ENCODE results near the gene ERP27. TPM values are rescaled to one million over a fixed set of nuclear protein-coding genes. Genes with fewer than 3 reads are reported as not detected.

ERP27 gene
- total RNA-seq, 4 donors from 2014 or later, result 0.42 TPM; not detected in 3

DNA sequence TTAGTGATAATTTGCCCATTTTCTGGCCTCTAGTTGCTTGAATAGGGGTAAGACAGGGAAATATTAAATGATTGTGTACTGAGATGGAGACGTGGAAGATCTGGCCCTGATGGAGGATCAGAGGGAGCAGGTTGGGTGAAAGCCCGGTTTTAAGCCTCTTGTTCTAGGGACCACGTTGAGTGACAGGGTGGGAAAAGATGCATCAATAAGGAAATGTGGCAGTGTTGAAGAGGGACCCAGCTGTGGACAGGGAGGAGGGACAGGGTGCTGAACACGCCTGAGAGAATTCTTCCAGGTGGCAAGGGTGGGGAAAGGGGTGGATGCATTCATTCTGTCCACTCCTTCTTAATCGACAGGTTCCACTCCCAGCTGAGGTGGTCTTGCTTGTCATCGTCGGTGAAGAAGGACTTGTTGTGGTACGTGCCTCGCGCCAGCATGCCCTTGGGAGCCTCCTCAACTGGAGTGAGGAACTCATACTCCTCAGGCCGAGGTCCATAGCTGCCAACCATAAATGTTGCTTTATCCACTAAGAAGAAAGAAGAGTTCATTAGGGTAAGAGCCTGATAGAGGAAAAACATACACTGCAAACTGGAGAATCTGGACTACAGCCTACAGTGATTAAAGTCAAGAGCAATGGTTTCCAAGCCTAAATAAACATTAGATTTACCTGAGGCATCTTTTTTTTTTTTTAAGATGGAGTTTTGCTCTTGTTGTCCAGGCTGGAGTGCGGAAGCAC is 4.0 kb upstream of the ERP27 start:
- no peaks in the 10 kb centered on the region for H3K9me3 ChIP-seq
- no peaks in the 10 kb centered on the region for H3K4me1 ChIP-seq
- in situ Hi-C loops (cut with MboI; ENCODE audit: low sequenced_read_pairs in 4 of 4), result no loop called here
- no peak for DNase-seq
- intact Hi-C loops (cut with DNase I; ENCODE audit: low total_unique reads), result no loop called here
- no peak overlapping the region for H3K4me3 ChIP-seq
- H3K36me3 ChIP-seq, result no peaks in the 10 kb centered on the region
- no peak for ATAC-seq
- no peak for TF ChIP-seq POLR2A (IDR thresholded peaks at IDR 0.05)
- no peak for TF ChIP-seq CTCF (IDR thresholded peaks at IDR 0.05 in 4 of 5, conservative IDR thresholded peaks at IDR 0.05 in 1 of 5)
- no peak overlapping the region for H3K27ac ChIP-seq
- H3K27me3 ChIP-seq, result no peaks in the 10 kb centered on the region

- in situ Hi-C loops (cut with MboI; ENCODE audit: low sequenced_read_pairs in 4 of 4) (no loop called here), intact Hi-C loops (cut with DNase I; ENCODE audit: low total_unique reads) (no loop called here)
- no peaks in the 10 kb centered on the region for H3K4me1 ChIP-seq
- no peaks in the 10 kb centered on the region for H3K27me3 ChIP-seq
- DNase-seq (no peak), ATAC-seq (no peak)
- H3K27ac ChIP-seq, result no peak overlapping the region
- no peak for TF ChIP-seq POLR2A (IDR thresholded peaks at IDR 0.05)
- no peak for TF ChIP-seq CTCF (IDR thresholded peaks at IDR 0.05 in 4 of 5, conservative IDR thresholded peaks at IDR 0.05 in 1 of 5)
- H3K4me3 ChIP-seq, result no peak overlapping the region
- H3K36me3 ChIP-seq, result no peaks in the 10 kb centered on the region
- H3K9me3 ChIP-seq, result no peaks in the 10 kb centered on the region
These were observed 3.0 kb upstream of the ERP27 start for GRCh38 chr12:14941369-14941768.

DNA sequence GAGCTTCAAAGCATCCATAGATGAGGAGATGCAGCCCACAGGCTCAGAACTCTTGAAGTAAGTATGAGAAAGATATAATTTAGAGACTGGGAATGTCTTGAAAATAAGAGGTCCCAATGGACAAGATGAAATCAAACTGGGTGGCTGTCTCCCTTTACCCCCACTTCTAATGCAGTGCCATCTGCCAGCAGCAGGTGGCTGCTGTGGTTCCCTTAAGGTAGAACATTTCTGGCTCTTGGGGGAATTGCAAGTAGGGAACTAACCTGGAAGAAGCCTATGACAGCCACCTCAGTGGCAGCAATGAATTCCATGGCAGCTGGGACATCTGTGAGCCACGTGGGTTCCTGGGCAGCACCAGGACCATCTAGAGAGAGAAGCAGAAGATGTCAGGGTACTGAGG is 648 bp downstream of the ERP27 start:
- Histone ChIP-seq H3K4me3 (no peak overlapping the region), H3K27ac (no peak overlapping the region), H3K27me3 (no peaks in the 10 kb centered on the region), H3K36me3 (no peaks in the 10 kb centered on the region), H3K4me1 (peaks cover 0 to 4% of the 10 kb centered on the region in 2 donors), H3K9me3 (no peaks in the 10 kb centered on the region)
- intact Hi-C loops (cut with DNase I; ENCODE audit: low total_unique reads), result no loop called here
- in situ Hi-C loops (cut with MboI; ENCODE audit: low sequenced_read_pairs in 4 of 4), result no loop called here
- ATAC-seq (no peak), DNase-seq (no peak)
- TF ChIP-seq POLR2A (IDR thresholded peaks at IDR 0.05) (no peak), CTCF (IDR thresholded peaks at IDR 0.05 in 4 of 5, conservative IDR thresholded peaks at IDR 0.05 in 1 of 5) (no peak)

DNA sequence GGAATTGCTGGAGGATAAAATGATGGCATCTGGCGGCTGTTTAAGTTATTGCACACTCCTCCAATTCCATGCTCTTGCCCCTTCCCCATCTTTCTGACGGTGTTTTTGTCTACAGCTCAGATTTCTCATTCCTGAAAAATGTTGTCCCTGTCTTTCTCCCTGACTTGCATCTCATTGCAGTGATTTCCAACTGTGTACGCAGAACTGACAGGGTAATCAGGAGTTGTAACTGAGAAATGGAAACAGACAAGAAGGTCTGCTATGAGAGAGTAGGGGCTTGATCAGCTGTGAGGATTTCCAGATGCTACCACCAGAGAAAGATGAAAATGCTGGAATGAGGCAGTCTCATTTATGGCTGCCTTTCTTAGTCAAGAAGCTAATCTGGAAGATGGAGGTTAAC is 1.3 kb downstream of the ERP27 start:
- Histone ChIP-seq H3K9me3 (no peaks in the 10 kb centered on the region), H3K27ac (no peak overlapping the region), H3K4me1 (peaks cover 0 to 4% of the 10 kb centered on the region in 2 donors), H3K27me3 (no peaks in the 10 kb centered on the region), H3K4me3 (no peak overlapping the region), H3K36me3 (no peaks in the 10 kb centered on the region)
- TF ChIP-seq POLR2A (IDR thresholded peaks at IDR 0.05) (no peak), CTCF (IDR thresholded peaks at IDR 0.05 in 4 of 5, conservative IDR thresholded peaks at IDR 0.05 in 1 of 5) (no peak)
- intact Hi-C loops (cut with DNase I; ENCODE audit: low total_unique reads), result no loop called here
- DNase-seq (no peak), ATAC-seq (no peak)
- in situ Hi-C loops (cut with MboI; ENCODE audit: low sequenced_read_pairs in 4 of 4), result no loop called here

Measured in gastrocnemius medialis (tissue), 4 donors.